WTC11 (cell line): ENCODE data around the gene ZDHHC8.

Experiments
- ATF3 ChIP-seq: sonication (generic); formaldehyde crosslinking; conservative IDR thresholded peaks from 2 replicates; pipeline ENCODE4 v1.8.1; 2022; ENCODE audit warnings: mild to moderate bottlenecking, missing genetic modification reagents
- CREB1 ChIP-seq: sonication (generic); formaldehyde crosslinking; IDR thresholded peaks from 2 replicates; pipeline ENCODE4 v1.8.0; 2023; ENCODE audit warnings: mild to moderate bottlenecking, missing genetic modification reagents
- CTCF ChIP-seq: fragments of 200-600 bp; IDR thresholded peaks from 2 replicates; pipeline ENCODE4 v1.8.0; 2022; ENCODE audit warnings: antibody characterized with exemption
- JUN ChIP-seq: sonication (generic); formaldehyde crosslinking; IDR thresholded peaks from 2 replicates; pipeline ENCODE4 v1.8.0; 2023; ENCODE audit warnings: mild to moderate bottlenecking, missing genetic modification reagents
- MAX ChIP-seq: sonication (generic); formaldehyde crosslinking; IDR thresholded peaks from 2 replicates; pipeline ENCODE4 v1.8.0; 2022; ENCODE audit warnings: mild to moderate bottlenecking, missing genetic modification reagents
- MLX ChIP-seq: sonication (generic); formaldehyde crosslinking; IDR thresholded peaks from 2 replicates; pipeline ENCODE4 v1.8.1; 2023; ENCODE audit warnings: mild to moderate bottlenecking, missing genetic modification reagents, moderate library complexity
- NFYB ChIP-seq: sonication (generic); formaldehyde crosslinking; conservative IDR thresholded peaks from 2 replicates; pipeline ENCODE4 v1.8.0; 2022; ENCODE audit warnings: low read depth, missing genetic modification reagents
- RELA ChIP-seq: sonication (generic); formaldehyde crosslinking; IDR thresholded peaks from 2 replicates; pipeline ENCODE4 v1.8.1; 2022; ENCODE audit warnings: missing genetic modification reagents, mild to moderate bottlenecking, borderline replicate concordance
- SOX15 ChIP-seq: fragments of 250-450 bp; sonication (Bioruptor Pico); IDR thresholded peaks from 2 replicates; pipeline ENCODE4 v1.9.0; 2021; ENCODE audit warnings: mild to moderate bottlenecking
- SP1 ChIP-seq: sonication (generic); formaldehyde crosslinking; conservative IDR thresholded peaks from 2 replicates; pipeline ENCODE4 v1.8.1; 2022; ENCODE audit warnings: missing genetic modification reagents
- TCF7 ChIP-seq: sonication (generic); formaldehyde crosslinking; IDR thresholded peaks from 2 replicates; pipeline ENCODE4 v1.8.0; 2022; ENCODE audit warnings: mild to moderate bottlenecking, low read depth, missing genetic modification reagents, moderate library complexity
- USF1 ChIP-seq: sonication (generic); formaldehyde crosslinking; IDR thresholded peaks from 2 replicates; pipeline ENCODE4 v1.8.0; 2022; ENCODE audit warnings: mild to moderate bottlenecking, missing genetic modification reagents
- ZMAT4 ChIP-seq: fragments of 250-450 bp; sonication (Bioruptor Pico); IDR thresholded peaks from 2 replicates; pipeline ENCODE4 v1.9.0; 2021; ENCODE audit warnings: mild to moderate bottlenecking
- ZNF512 ChIP-seq: sonication (generic); formaldehyde crosslinking; IDR thresholded peaks from 2 replicates; pipeline ENCODE4 v1.8.1; 2022; ENCODE audit warnings: missing genetic modification reagents, borderline replicate concordance

GRCh38 chr22:20086763-20087162, 44.8 kb upstream of the ZDHHC8 start:
- no peak for TF ChIP-seq JUN
- no peak for TF ChIP-seq CTCF
- TF ChIP-seq ATF3 (CRISPR knock-in tag), result no peak
- no peak for TF ChIP-seq USF1 (CRISPR knock-in tag)
- TF ChIP-seq CREB1 (CRISPR knock-in tag), result no peak
- no peak for TF ChIP-seq TCF7 (CRISPR knock-in tag)
- no peak for TF ChIP-seq SOX15
- no peak for TF ChIP-seq ZMAT4
- no peak for TF ChIP-seq RELA (CRISPR knock-in tag)
- no peak for TF ChIP-seq MLX (CRISPR knock-in tag)
- no peak for TF ChIP-seq NFYB (CRISPR knock-in tag)
- no peak for TF ChIP-seq ZNF512 (CRISPR knock-in tag)
- no peak for TF ChIP-seq SP1 (CRISPR knock-in tag)
- TF ChIP-seq MAX (CRISPR knock-in tag), result no peak
